WTC11 (cell line): Measurements from ENCODE around the gene HSPA4. TPM values are rescaled to one million over a fixed set of nuclear protein-coding genes. Genes with fewer than 3 reads are reported as not detected.
A peak's percentile ranks its signal among the peaks of the same experiment; 100 is the strongest.

Experiments used
- ATAC-seq: fragments of 200-7000 bp; cut with Tn5 transposase; 2 replicates; pipeline ENCODE4 v1.10.0; 2021; ENCODE audit warnings: mild to moderate bottlenecking, moderate library complexity
- CTCF ChIA-PET: fragments of 300-600 bp; sonication (Branson Sonifier 250); formaldehyde crosslinking; loops from one replicate; lab custom pipeline; 2021; ENCODE audit warnings: antibody characterized with exemption; lab: Charles Lee
- POLR2A ChIA-PET: fragments of 350-600 bp; sonication (Branson Sonifier 250); formaldehyde crosslinking; loops from one replicate; lab custom pipeline; 2021; ENCODE audit warnings: antibody characterized with exemption; lab: Charles Lee
- DNase-seq: peaks from one replicate; pipeline ENCODE4 v3.0.0; 2021; ENCODE audit warnings: low spot score
- H3K27ac Mint-ChIP-seq: 2 replicates; pipeline ENCODE4 v1.8.0; 2021; ENCODE audit warnings: mixed read lengths
- H3K27me3 Mint-ChIP-seq: 2 replicates; pipeline ENCODE4 v1.8.0; 2021; ENCODE audit warnings: low read depth, mild to moderate bottlenecking, moderate library complexity, mixed read lengths
- H3K36me3 Mint-ChIP-seq: 2 replicates; pipeline ENCODE4 v1.8.0; 2021; ENCODE audit warnings: mixed read lengths
- H3K4me1 Mint-ChIP-seq: 2 replicates; pipeline ENCODE4 v1.8.0; 2022; ENCODE audit warnings: mixed read lengths
- H3K4me3 Mint-ChIP-seq: 2 replicates; pipeline ENCODE4 v1.8.0; 2021; ENCODE audit warnings: mild to moderate bottlenecking, moderate library complexity, mixed read lengths
- H3K9me3 Mint-ChIP-seq: 2 replicates; pipeline ENCODE4 v1.8.0; 2021; ENCODE audit warnings: mixed read lengths
- ATF2 ChIP-seq: sonication (generic); formaldehyde crosslinking; IDR thresholded peaks from 2 replicates; pipeline ENCODE4 v1.8.1; 2022; ENCODE audit warnings: low read depth, missing genetic modification reagents, borderline replicate concordance
- CREB1 ChIP-seq: sonication (generic); formaldehyde crosslinking; IDR thresholded peaks from 2 replicates; pipeline ENCODE4 v1.8.0; 2023; ENCODE audit warnings: mild to moderate bottlenecking, missing genetic modification reagents
- ERG ChIP-seq: fragments of 250-450 bp; sonication (Bioruptor Pico); IDR thresholded peaks from 2 replicates; pipeline ENCODE4 v1.8.0; 2021; ENCODE audit warnings: mild to moderate bottlenecking
- FOXP4 ChIP-seq: sonication (generic); formaldehyde crosslinking; IDR thresholded peaks from 2 replicates; pipeline ENCODE4 v1.8.0; 2022; ENCODE audit warnings: mild to moderate bottlenecking, missing genetic modification reagents
- MYBL2 ChIP-seq: sonication (generic); formaldehyde crosslinking; IDR thresholded peaks from 2 replicates; pipeline ENCODE4 v1.8.1; 2023; ENCODE audit warnings: mild to moderate bottlenecking, moderate library complexity, missing genetic modification reagents
- NFYB ChIP-seq: sonication (generic); formaldehyde crosslinking; conservative IDR thresholded peaks from 2 replicates; pipeline ENCODE4 v1.8.0; 2022; ENCODE audit warnings: low read depth, missing genetic modification reagents
- PRDM15 ChIP-seq: sonication (generic); formaldehyde crosslinking; IDR thresholded peaks from 2 replicates; pipeline ENCODE4 v1.8.0; 2022; ENCODE audit warnings: missing genetic modification reagents
- SMAD4 ChIP-seq: sonication (generic); formaldehyde crosslinking; IDR thresholded peaks from 2 replicates; pipeline ENCODE4 v1.8.0; 2022; ENCODE audit warnings: mild to moderate bottlenecking, missing genetic modification reagents
- TEAD4 ChIP-seq: sonication (generic); formaldehyde crosslinking; IDR thresholded peaks from 2 replicates; pipeline ENCODE4 v1.8.0; 2022; ENCODE audit warnings: mild to moderate bottlenecking, missing genetic modification reagents
- ZBTB21 ChIP-seq: sonication (generic); formaldehyde crosslinking; IDR thresholded peaks from 2 replicates; pipeline ENCODE4 v1.8.1; 2023; ENCODE audit warnings: mild to moderate bottlenecking, missing genetic modification reagents, borderline replicate concordance
- ZNF121 ChIP-seq: sonication (generic); formaldehyde crosslinking; IDR thresholded peaks from 2 replicates; pipeline ENCODE4 v1.8.0; 2023; ENCODE audit warnings: missing genetic modification reagents
- ZNF396 ChIP-seq: fragments of 250-450 bp; sonication (Bioruptor Pico); IDR thresholded peaks from 2 replicates; pipeline ENCODE4 v1.8.0; 2021; ENCODE audit warnings: mild to moderate bottlenecking, moderate library complexity, borderline replicate concordance
- ZNF416 ChIP-seq: fragments of 250-450 bp; sonication (Bioruptor Pico); IDR thresholded peaks from 2 replicates; pipeline ENCODE4 v1.9.0; 2021; ENCODE audit warnings: mild to moderate bottlenecking, inconsistent platforms
- total RNA-seq: library from RNA; stranded (reverse); gene quantifications from 3 replicates; pipeline ENCODE4 v1.2.3, GENCODE V29; 2021
- TF ChIP-seq, protein P1 (sequence below): sonication (generic); formaldehyde crosslinking; IDR thresholded peaks from 2 replicates; pipeline ENCODE4 v1.8.1; 2023; ENCODE audit warnings: mild to moderate bottlenecking, missing genetic modification reagents, moderate library complexity
- TF ChIP-seq, protein P2 (sequence below): sonication (generic); formaldehyde crosslinking; IDR thresholded peaks from 2 replicates; pipeline ENCODE4 v1.8.1; 2023; ENCODE audit warnings: mild to moderate bottlenecking, missing genetic modification reagents, borderline replicate concordance

The HSPA4 gene
- total RNA-seq, 1 experiment from 2014 or later = 363 TPM

GRCh38 chr5:133030343-133031005, 21.3 kb upstream of the HSPA4 start:
- ATAC-seq (no peak), DNase-seq (no peak)
- no peaks in the 10 kb centered on the region for H3K9me3 Mint-ChIP-seq
- H3K4me1 Mint-ChIP-seq = peaks cover 21% of the 10 kb centered on the region
- TF ChIP-seq ATF2 (no peak), NFYB (CRISPR knock-in tag) (no peak), ERG (no peak), PRDM15 (CRISPR knock-in tag) (no peak), ZNF396 (CRISPR knock-in tag) (no peak), MYBL2 (CRISPR knock-in tag) (no peak), CREB1 (CRISPR knock-in tag) (no peak), FOXP4 (CRISPR knock-in tag) (no peak), ZNF416 (no peak), SMAD4 (CRISPR knock-in tag) (no peak), ZNF121 (CRISPR knock-in tag) (no peak)
- TF ChIP-seq, protein P1, sequence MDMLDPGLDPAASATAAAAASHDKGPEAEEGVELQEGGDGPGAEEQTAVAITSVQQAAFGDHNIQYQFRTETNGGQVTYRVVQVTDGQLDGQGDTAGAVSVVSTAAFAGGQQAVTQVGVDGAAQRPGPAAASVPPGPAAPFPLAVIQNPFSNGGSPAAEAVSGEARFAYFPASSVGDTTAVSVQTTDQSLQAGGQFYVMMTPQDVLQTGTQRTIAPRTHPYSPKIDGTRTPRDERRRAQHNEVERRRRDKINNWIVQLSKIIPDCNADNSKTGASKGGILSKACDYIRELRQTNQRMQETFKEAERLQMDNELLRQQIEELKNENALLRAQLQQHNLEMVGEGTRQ (CRISPR knock-in tag) = no peak
- H3K27ac Mint-ChIP-seq = no peak overlapping the region
- no peak overlapping the region for H3K4me3 Mint-ChIP-seq
- H3K27me3 Mint-ChIP-seq = no peaks in the 10 kb centered on the region
- POLR2A ChIA-PET = interaction anchor here (1.4 kb wide), 1 partner anchor 21 kb away, joined by 5 read pairs; the partner anchor contains the start of gene HSPA4
- H3K36me3 Mint-ChIP-seq = no peaks in the 10 kb centered on the region
- CTCF ChIA-PET = no interaction called here

GRCh38 chr5:133032852-133033742, 18.7 kb upstream of the HSPA4 start:
- Mint-ChIP-seq H3K4me3 (no peak overlapping the region), H3K36me3 (no peaks in the 10 kb centered on the region), H3K27ac (peak overlapping the region; percentile 5; the same call in 1 of the 2 replicates), H3K9me3 (no peaks in the 10 kb centered on the region), H3K4me1 (peaks cover 16% of the 10 kb centered on the region), H3K27me3 (no peaks in the 10 kb centered on the region)
- ATAC-seq (no peak), DNase-seq (no peak)
- CTCF ChIA-PET = interaction anchor here (0.7 kb wide), 1 partner anchor 24 kb away, joined by 3 read pairs; no protein-coding TSS in a partner anchor
- POLR2A ChIA-PET = interaction anchor here (1.1 kb wide), 1 partner anchor 19 kb away, joined by 3 read pairs; the partner anchor contains the start of gene HSPA4
- TF ChIP-seq, protein P2, sequence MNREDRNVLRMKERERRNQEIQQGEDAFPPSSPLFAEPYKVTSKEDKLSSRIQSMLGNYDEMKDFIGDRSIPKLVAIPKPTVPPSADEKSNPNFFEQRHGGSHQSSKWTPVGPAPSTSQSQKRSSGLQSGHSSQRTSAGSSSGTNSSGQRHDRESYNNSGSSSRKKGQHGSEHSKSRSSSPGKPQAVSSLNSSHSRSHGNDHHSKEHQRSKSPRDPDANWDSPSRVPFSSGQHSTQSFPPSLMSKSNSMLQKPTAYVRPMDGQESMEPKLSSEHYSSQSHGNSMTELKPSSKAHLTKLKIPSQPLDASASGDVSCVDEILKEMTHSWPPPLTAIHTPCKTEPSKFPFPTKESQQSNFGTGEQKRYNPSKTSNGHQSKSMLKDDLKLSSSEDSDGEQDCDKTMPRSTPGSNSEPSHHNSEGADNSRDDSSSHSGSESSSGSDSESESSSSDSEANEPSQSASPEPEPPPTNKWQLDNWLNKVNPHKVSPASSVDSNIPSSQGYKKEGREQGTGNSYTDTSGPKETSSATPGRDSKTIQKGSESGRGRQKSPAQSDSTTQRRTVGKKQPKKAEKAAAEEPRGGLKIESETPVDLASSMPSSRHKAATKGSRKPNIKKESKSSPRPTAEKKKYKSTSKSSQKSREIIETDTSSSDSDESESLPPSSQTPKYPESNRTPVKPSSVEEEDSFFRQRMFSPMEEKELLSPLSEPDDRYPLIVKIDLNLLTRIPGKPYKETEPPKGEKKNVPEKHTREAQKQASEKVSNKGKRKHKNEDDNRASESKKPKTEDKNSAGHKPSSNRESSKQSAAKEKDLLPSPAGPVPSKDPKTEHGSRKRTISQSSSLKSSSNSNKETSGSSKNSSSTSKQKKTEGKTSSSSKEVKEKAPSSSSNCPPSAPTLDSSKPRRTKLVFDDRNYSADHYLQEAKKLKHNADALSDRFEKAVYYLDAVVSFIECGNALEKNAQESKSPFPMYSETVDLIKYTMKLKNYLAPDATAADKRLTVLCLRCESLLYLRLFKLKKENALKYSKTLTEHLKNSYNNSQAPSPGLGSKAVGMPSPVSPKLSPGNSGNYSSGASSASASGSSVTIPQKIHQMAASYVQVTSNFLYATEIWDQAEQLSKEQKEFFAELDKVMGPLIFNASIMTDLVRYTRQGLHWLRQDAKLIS (CRISPR knock-in tag) = no peak
- TF ChIP-seq TEAD4 (CRISPR knock-in tag) (no peak), ZBTB21 (CRISPR knock-in tag) (no peak)
